GM12878 (cell line): ENCODE data around the gene BIN1. TPM values are rescaled to one million over a fixed set of nuclear protein-coding genes. Genes with fewer than 3 reads are reported as not detected.

Experiments used
- ATAC-seq: fragments of 200-7000 bp; cut with Tn5 transposase; 3 replicates; pipeline ENCODE4 v1.9.1; 2020; ENCODE audit warnings: mild to moderate bottlenecking, moderate library complexity
- BruUV-seq: library from RNA; stranded (reverse); fragments of 400-500 nt; replicated peaks from 2 replicates; lab custom pipeline; 2021; lab: Mats Ljungman, UMichigan
- CTCF ChIA-PET: fragments of 300-600 bp; sonication (Branson Sonifier 250); formaldehyde crosslinking; extraction: SDS; loops from one replicate; lab custom pipeline; 2021; ENCODE audit warnings: inconsistent platforms; lab: Yijun Ruan, JAX
- POLR2A ChIA-PET: fragments of 350-600 bp; formaldehyde crosslinking; extraction: SDS; loops from one replicate; lab custom pipeline; 2021; ENCODE audit warnings: inconsistent platforms; lab: Charles Lee
- RAD21 ChIA-PET: fragments of 300-600 bp; sonication (Branson Sonifier 250); formaldehyde crosslinking; loops from one replicate; lab custom pipeline; 2023; ENCODE audit warnings: antibody characterized with exemption; ENCODE audit not compliant: unreplicated experiment; lab: Charles Lee
- SMC1A ChIA-PET: fragments of 300-600 bp; sonication (Branson Sonifier 250); formaldehyde crosslinking; loops from one replicate; lab custom pipeline; 2023; ENCODE audit not compliant: unreplicated experiment, uncharacterized antibody; lab: Charles Lee
- DNase-seq: peaks from one replicate; pipeline ENCODE4 v3.0.0-alpha.2; 2011; ENCODE audit warnings: low read depth, low spot score
- FAIRE-seq: peaks from 3 replicates; lab custom pipeline; 2011; peaks lifted over from hg19 to GRCh38; lab: Jason Lieb, UNC
- H2AFZ ChIP-seq: 2 replicates; pipeline ENCODE4 v1.6.0; 2011; ENCODE audit warnings: low read depth, low read length, control low read depth; ENCODE audit not compliant: control insufficient read depth
- H3K27ac ChIP-seq: 2 replicates; pipeline ENCODE4 v1.5.1; 2011; ENCODE audit warnings: control low read depth; ENCODE audit not compliant: control insufficient read depth, insufficient read depth
- H3K27me3 ChIP-seq, 2 experiments: replicated peaks in 1 of 2; 2 replicates each; pipeline versions ENCODE4 v1.6.0 to v1.6.1; 2011; ENCODE audit warnings: low read length in 1 of 2; ENCODE audit not compliant: control insufficient read depth in 2 of 2, insufficient read depth in 2 of 2
- H3K36me3 ChIP-seq, 2 experiments: 2 replicates each; pipeline ENCODE4 v1.5.1; 2011; ENCODE audit warnings: low read length in 1 of 2; ENCODE audit not compliant: control insufficient read depth in 2 of 2, insufficient read depth in 2 of 2
- H3K4me1 ChIP-seq: 2 replicates; pipeline ENCODE4 v1.6.1; 2011; ENCODE audit warnings: mild to moderate bottlenecking, low read length, moderate library complexity, mixed read lengths; ENCODE audit not compliant: control insufficient read depth, insufficient read depth
- H3K4me2 ChIP-seq: 2 replicates; pipeline ENCODE4 v1.6.0; 2011; ENCODE audit warnings: control low read depth; ENCODE audit not compliant: control insufficient read depth, insufficient read depth
- H3K4me3 ChIP-seq: fragments of 200-600 bp; sonication (generic); 2 replicates; pipeline ENCODE4 v1.5.1; 2016
- H3K79me2 ChIP-seq: 2 replicates; pipeline ENCODE4 v1.6.0; 2011; ENCODE audit warnings: low read length; ENCODE audit not compliant: control insufficient read depth, insufficient read depth
- H3K9ac ChIP-seq: 2 replicates; pipeline ENCODE4 v1.8.0; 2011; ENCODE audit warnings: low read length, control low read depth, mixed read lengths; ENCODE audit not compliant: control insufficient read depth, insufficient read depth
- H3K9me3 ChIP-seq: replicated peaks from 3 replicates; pipeline ENCODE4 v1.5.1; 2011; ENCODE audit warnings: mild to moderate bottlenecking, low read length; ENCODE audit not compliant: control insufficient read depth, insufficient read depth
- H4K20me1 ChIP-seq: 2 replicates; pipeline ENCODE4 v1.6.0; 2011; ENCODE audit not compliant: control insufficient read depth, insufficient read depth
- CEBPZ ChIP-seq: fragments of 150-350 bp; IDR thresholded peaks from 2 replicates; pipeline ENCODE4 v1.6.1; 2016; ENCODE audit warnings: low read depth, low read length
- DPF2 ChIP-seq: fragments of 450-650 bp; IDR thresholded peaks from 2 replicates; pipeline ENCODE4 v1.6.1; 2017; ENCODE audit warnings: mild to moderate bottlenecking
- EP300 ChIP-seq, 2 experiments: fragments of 150-350 bp in 1 of 2; IDR thresholded peaks; 2 replicates each; pipeline ENCODE4 v1.6.1; 2011 to 2012; ENCODE audit warnings: low read depth in 2 of 2, low read length in 2 of 2, borderline replicate concordance in 1 of 2, improper control_type of control experiment in 1 of 2, inconsistent platforms in 1 of 2; ENCODE audit not compliant: control insufficient read depth in 1 of 2
- ETV6 ChIP-seq, 2 experiments: fragments of 450-650 bp in 1 of 2; IDR thresholded peaks in 1 of 2; conservative IDR thresholded peaks in 1 of 2; 2 replicates each; pipeline ENCODE4 v1.6.1; 2014; ENCODE audit warnings: antibody characterized with exemption in 1 of 2, borderline replicate concordance in 1 of 2, low read depth in 1 of 2, mild to moderate bottlenecking in 1 of 2, moderate library complexity in 1 of 2
- HDGF ChIP-seq: fragments of 450-650 bp; IDR thresholded peaks from 2 replicates; pipeline ENCODE4 v1.6.1; 2016; ENCODE audit warnings: antibody characterized with exemption
- IRF4 ChIP-seq: IDR thresholded peaks from 2 replicates; pipeline ENCODE4 v1.6.1; 2011; ENCODE audit warnings: low read depth, low read length
- NFIC ChIP-seq: IDR thresholded peaks from 2 replicates; pipeline ENCODE4 v1.6.1; 2012; ENCODE audit warnings: low read depth, mild to moderate bottlenecking, inconsistent platforms, low read length, moderate library complexity
- NFYB ChIP-seq: IDR thresholded peaks from 2 replicates; pipeline ENCODE4 v1.6.1; 2011; ENCODE audit warnings: low read depth, mild to moderate bottlenecking, low read length, improper control_type of control experiment, moderate library complexity; ENCODE audit not compliant: insufficient read depth
- RAD21 ChIP-seq: IDR thresholded peaks from 2 replicates; pipeline ENCODE4 v1.6.1; 2011; ENCODE audit warnings: mild to moderate bottlenecking, low read depth, low read length, moderate library complexity; ENCODE audit not compliant: insufficient read depth
- REST ChIP-seq: IDR thresholded peaks from 2 replicates; pipeline ENCODE4 v1.6.1; 2012; ENCODE audit warnings: mild to moderate bottlenecking, low read depth, low read length
- RFX5 ChIP-seq: IDR thresholded peaks from 2 replicates; pipeline ENCODE4 v1.6.1; 2011; ENCODE audit warnings: low read depth, low read length, improper control_type of control experiment
- SIX5 ChIP-seq: IDR thresholded peaks from 2 replicates; pipeline ENCODE4 v1.6.1; 2011; ENCODE audit warnings: mild to moderate bottlenecking, low read depth, low read length, moderate library complexity; ENCODE audit not compliant: severe bottlenecking
- STAT3 ChIP-seq: IDR thresholded peaks from 2 replicates; pipeline ENCODE4 v1.6.1; 2011; ENCODE audit warnings: low read depth, low read length, improper control_type of control experiment
- ZNF207 ChIP-seq: fragments of 450-650 bp; IDR thresholded peaks from 2 replicates; pipeline ENCODE4 v1.6.1; 2014; ENCODE audit warnings: antibody characterized with exemption, mild to moderate bottlenecking, borderline replicate concordance
- WGBS: methylation state at CpG from one replicate; pipeline ENCODE4 v1.1.6; 2016; ENCODE audit warnings: low lambda C conversion rate; ENCODE audit not compliant: insufficient replicate concordance, insufficient coverage; ENCODE audit errors: missing lambda C conversion rate; 5-methylcytosine and 5-hydroxymethylcytosine counted together
- in situ Hi-C: fragments of 300-500 bp; cut with MboI; formaldehyde crosslinking; loops from 9 replicates; pipeline ENCODE4 v1.14.3; 2018; ENCODE audit warnings: mixed read lengths
- intact Hi-C: fragments of 100-400 bp; cut with micrococcal nuclease; formaldehyde crosslinking; loops from one replicate; pipeline ENCODE4 v1.14.2; 2022; ENCODE audit not compliant: unreplicated experiment
- polyA plus RNA-seq, 11 experiments: library from polyadenylated mRNA; depleted of rRNA in 4 of 11; unstranded in 6 of 11; stranded (reverse) in 5 of 11; fragments of >200 nt; fragmentation: Nextera tagmentation in 4 of 11; fragmentation: Illumina TruSeq in 1 of 11; extraction: Ambion mirVana in 4 of 11; extraction: Trizol in 1 of 11; gene quantifications; 1 replicate in 1 of 11; 2 replicates in 10 of 11; pipeline versions ENCODE4 v1.2.1 to v1.2.3, GENCODE V29; 2011 to 2016; ENCODE audit warnings: inconsistent platforms in 2 of 11, missing spikeins in 2 of 11, low read depth in 1 of 11
- total RNA-seq, 4 experiments: library from RNA; depleted of rRNA in 3 of 4; stranded (reverse); fragments of >200 nt in 3 of 4; fragmentation: Illumina TruSeq in 1 of 4; extraction: Trizol in 1 of 4; gene quantifications; 2 replicates each; pipeline versions ENCODE4 v1.2.1 to v1.2.3, GENCODE V29; 2013 to 2021

The BIN1 gene
- total and polyA plus RNA-seq, 10 of the 15 experiments (the other 5 are each of a cell fraction or from before 2014, with no cell fraction given) = 0.32 to 21.3 (median 11.2) TPM

- no peak for TF ChIP-seq REST
- no peak for TF ChIP-seq NFYB
These were observed 98.5 kb downstream of the BIN1 start (continued) for GRCh38 chr2:127008265-127009015.

DNA sequence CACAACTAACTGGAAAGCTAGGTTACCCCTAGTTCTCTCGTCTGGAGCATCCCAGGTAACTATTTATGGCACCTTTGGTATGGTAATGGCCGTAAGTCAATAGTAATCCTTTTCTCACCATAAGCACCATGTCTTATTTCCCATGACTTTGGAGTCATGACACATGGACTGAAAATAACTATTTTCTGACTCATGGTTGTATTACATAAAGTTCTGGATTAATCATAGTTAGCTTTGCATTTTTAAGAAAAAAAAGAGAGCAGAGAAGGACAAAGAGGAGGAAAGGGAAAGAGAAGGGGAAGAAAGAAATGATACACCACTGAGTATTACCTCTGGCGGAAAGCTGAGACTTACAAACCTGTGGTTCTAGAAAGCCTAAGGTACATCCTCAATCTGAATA lies 99.3 kb downstream of the BIN1 start:
- SMC1A ChIA-PET = no interaction called here
- BruUV-seq = no TSS peak
- CTCF ChIA-PET = no interaction called here
- RAD21 ChIA-PET = no interaction called here
- Histone ChIP-seq H3K79me2 (no peaks in the 10 kb centered on the region), H3K27ac (no peak overlapping the region), H4K20me1 (no peaks in the 10 kb centered on the region), H3K4me1 (no peaks in the 10 kb centered on the region), H2AFZ (no peak overlapping the region), H3K36me3 (no peaks in the 10 kb centered on the region), H3K27me3 (no peaks in the 10 kb centered on the region; a peak in 2 of 4 replicates), H3K9me3 (no peaks in the 10 kb centered on the region), H3K4me3 (no peak overlapping the region), H3K9ac (no peak overlapping the region), H3K4me2 (no peak overlapping the region)
- FAIRE-seq (no peak), ATAC-seq (no peak), DNase-seq (no peak)
- intact Hi-C loops (no loop called here), in situ Hi-C loops (no loop called here)
- POLR2A ChIA-PET = no interaction called here
- WGBS = 40% methylated on average over 3 of the region's 3 CpGs
- no peak for TF ChIP-seq STAT3
- no peak for TF ChIP-seq RAD21
- TF ChIP-seq CEBPZ = no peak
- no peak for TF ChIP-seq EP300 (IDR thresholded peaks at IDR 0.05; ENCODE audit: borderline replicate concordance in 1 of 2, control insufficient read depth in 1 of 2, low read depth in 2 of 2, low read length in 2 of 2)
- no peak for TF ChIP-seq ETV6 (conservative IDR thresholded peaks at IDR 0.05 in 1 of 2, IDR thresholded peaks at IDR 0.05 in 1 of 2; ENCODE audit: borderline replicate concordance in 1 of 2, low read depth in 1 of 2)
- no peak for TF ChIP-seq ZNF207
- TF ChIP-seq RFX5 = no peak
- TF ChIP-seq DPF2 = no peak
- TF ChIP-seq HDGF = no peak
- TF ChIP-seq IRF4 = no peak
- TF ChIP-seq SIX5 = no peak
- TF ChIP-seq NFIC = no peak
